RWPE2 (cell line): ENCODE data around the gene DLG2.
A peak's percentile ranks its signal among the peaks of the same experiment; 100 is the strongest.
"Not testable (repeated sequence)": the region's sequence is repeated elsewhere in the genome, so short reads cannot be mapped to it uniquely, and the experiment has no call there.

Experiments used
- ATAC-seq: fragments of 200-7000 bp; cut with Tn5 transposase; 3 replicates; pipeline ENCODE4 v1.9.1; 2021; ENCODE audit warnings: low read depth
- DNase-seq: peaks from one replicate; pipeline ENCODE4 v3.0.0-alpha.2; 2020; ENCODE audit warnings: low spot score
- H3K27ac ChIP-seq: fragments of 450-650 bp; 2 replicates; pipeline ENCODE4 v1.5.1; 2017; ENCODE audit warnings: mild to moderate bottlenecking; ENCODE audit not compliant: poor library complexity, severe bottlenecking
- H3K27me3 ChIP-seq: fragments of 250-450 bp; sonication (Bioruptor Pico); 2 replicates; pipeline ENCODE4 v1.5.1; 2021; ENCODE audit warnings: mild to moderate bottlenecking, moderate library complexity; ENCODE audit not compliant: insufficient read depth, poor library complexity, severe bottlenecking
- H3K36me3 ChIP-seq: fragments of 250-450 bp; sonication (Bioruptor Pico); 2 replicates; pipeline ENCODE4 v1.5.1; 2020; ENCODE audit warnings: low read depth, mild to moderate bottlenecking, moderate library complexity
- H3K4me1 ChIP-seq: fragments of 250-450 bp; sonication (Bioruptor Pico); 2 replicates; pipeline ENCODE4 v1.5.1; 2021; ENCODE audit warnings: mild to moderate bottlenecking, moderate library complexity; ENCODE audit not compliant: insufficient read depth, poor library complexity, severe bottlenecking
- H3K4me3 ChIP-seq: fragments of 250-450 bp; sonication (Bioruptor Pico); 2 replicates; pipeline ENCODE4 v1.5.1; 2021; ENCODE audit warnings: mild to moderate bottlenecking, moderate library complexity; ENCODE audit not compliant: severe bottlenecking
- H3K9me3 ChIP-seq: fragments of 250-450 bp; sonication (Bioruptor Pico); 2 replicates; pipeline ENCODE4 v1.5.1; 2021; ENCODE audit warnings: mild to moderate bottlenecking, moderate library complexity; ENCODE audit not compliant: severe bottlenecking
- CTCF ChIP-seq: fragments of 450-650 bp; IDR thresholded peaks from one replicate; pipeline ENCODE4 v1.5.1; 2017; ENCODE audit warnings: mild to moderate bottlenecking, moderate library complexity; ENCODE audit not compliant: poor library complexity, severe bottlenecking

The DLG2 gene

GRCh38 chr11:84788220-84788619, 838.9 kb downstream of the DLG2 start:
- Histone ChIP-seq H3K4me1 (no peaks in the 10 kb centered on the region), H3K9me3 (no peaks in the 10 kb centered on the region), H3K36me3 (no peaks in the 10 kb centered on the region), H3K27me3 (peaks cover 4% of the 10 kb centered on the region), H3K4me3 (no peak overlapping the region), H3K27ac (no peak overlapping the region)
- TF ChIP-seq CTCF, result no peak
- DNase-seq (no peak), ATAC-seq (peak; percentile 51; the same call in 1 of the 3 replicates)

GRCh38 chr11:84784158-84784557, 843.0 kb downstream of the DLG2 start:
- H3K27ac ChIP-seq, H3K36me3 ChIP-seq, H3K9me3 ChIP-seq, H3K4me1 ChIP-seq, H3K4me3 ChIP-seq, DNase-seq, ATAC-seq: not testable (repeated sequence)
- peaks cover 14% of the 10 kb centered on the region for H3K27me3 ChIP-seq

DNA sequence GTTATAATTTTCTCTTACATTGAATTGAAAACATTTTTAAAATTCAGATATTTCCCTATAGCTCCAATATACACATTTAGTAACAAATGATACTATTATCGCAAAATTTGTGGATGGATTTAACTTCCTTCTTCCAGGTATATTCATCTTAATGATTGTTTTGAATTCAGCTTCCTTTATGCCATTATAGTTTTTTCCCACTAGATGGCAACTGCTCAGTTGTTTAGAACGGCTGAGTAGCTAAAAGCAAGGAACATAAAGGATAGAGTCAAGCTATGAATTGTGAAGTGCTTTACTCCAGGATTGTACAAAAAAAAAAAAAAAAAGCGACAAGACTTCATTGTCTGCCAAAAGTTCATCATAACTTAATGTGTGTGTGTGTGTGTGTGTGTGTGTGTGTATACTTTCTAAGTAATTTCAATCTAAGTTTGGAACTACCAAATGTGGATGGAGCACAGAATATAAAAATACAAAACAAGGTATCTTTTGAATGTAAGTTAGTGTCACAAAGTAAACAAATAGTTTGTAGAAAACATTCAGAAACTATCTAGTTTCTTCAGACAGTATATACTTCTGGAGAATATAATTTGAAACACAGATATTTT, 846.4 kb downstream of the DLG2 start:
- no peak for DNase-seq
- H3K4me1 ChIP-seq, result no peaks in the 10 kb centered on the region
- no peak overlapping the region for H3K27ac ChIP-seq
- TF ChIP-seq CTCF, result peak; percentile 73
- no peak; the same call in 2 of the 3 replicates for ATAC-seq
- no peak overlapping the region for H3K4me3 ChIP-seq
- H3K36me3 ChIP-seq, result no peaks in the 10 kb centered on the region
- no peaks in the 10 kb centered on the region for H3K9me3 ChIP-seq
- peaks cover 18% of the 10 kb centered on the region for H3K27me3 ChIP-seq

GRCh38 chr11:84775503-84775902, 851.6 kb downstream of the DLG2 start:
- Histone ChIP-seq H3K27ac (no peak overlapping the region), H3K9me3 (peaks cover 5% of the 10 kb centered on the region), H3K4me1 (no peaks in the 10 kb centered on the region), H3K27me3 (peaks cover 10% of the 10 kb centered on the region), H3K36me3 (no peaks in the 10 kb centered on the region), H3K4me3 (no peak overlapping the region)
- no peak for TF ChIP-seq CTCF
- no peak for ATAC-seq
- no peak for DNase-seq

DNA sequence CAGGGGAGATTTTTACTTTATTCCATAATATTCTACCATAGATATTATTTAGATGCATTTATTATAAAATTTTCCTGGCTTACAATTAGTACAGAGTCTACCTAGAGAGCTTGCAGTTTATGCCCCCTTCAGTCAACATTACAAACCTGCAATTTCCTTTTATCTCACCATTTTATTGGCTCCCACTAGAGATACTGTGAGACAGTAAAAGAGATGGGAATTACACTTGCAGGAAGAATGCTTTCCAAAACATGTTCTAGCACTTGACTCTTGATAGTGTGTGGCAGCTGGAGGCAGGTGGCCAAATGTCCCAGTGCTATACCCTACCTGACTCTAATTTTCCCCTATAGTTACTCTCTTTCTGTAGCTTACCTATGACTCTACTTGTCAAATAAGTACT, 863.2 kb downstream of the DLG2 start:
- no peak for ATAC-seq
- DNase-seq, result no peak
- H3K9me3 ChIP-seq, result no peaks in the 10 kb centered on the region

More for the DNA sequence above, 863.2 kb downstream of the DLG2 start:
- peaks cover 3% of the 10 kb centered on the region for H3K27me3 ChIP-seq
- H3K27ac ChIP-seq, result no peak overlapping the region
- no peaks in the 10 kb centered on the region for H3K4me1 ChIP-seq
- H3K4me3 ChIP-seq, result no peak overlapping the region
- no peak for TF ChIP-seq CTCF
- H3K36me3 ChIP-seq, result no peaks in the 10 kb centered on the region
